Measurements from ENCODE around the gene ULK2. TPM values are rescaled to one million over a fixed set of nuclear protein-coding genes. Genes with fewer than 3 reads are reported as not detected.

Gene ULK2
- total RNA-seq, 1 experiment from 2014 or later, result 22.8 TPM

GRCh38 chr17:19760746-19761145, 107.0 kb downstream of the ULK2 start:
- TF ChIP-seq CTCF (IDR thresholded peaks at IDR 0.05) (no peak), SIN3A (IDR thresholded peaks at IDR 0.05; ENCODE audit: borderline replicate concordance, insufficient read depth, low read depth, low read length) (no peak), TCF7L2 (IDR thresholded peaks at IDR 0.05; ENCODE audit: low read depth, low read length) (no peak), POLR2AphosphoS5 (IDR thresholded peaks at IDR 0.05; ENCODE audit: low read depth, low read length) (no peak), REST (IDR thresholded peaks at IDR 0.05; ENCODE audit: insufficient read depth in 1 of 2, low read depth in 2 of 2, low read length in 1 of 2) (no peak)
- in situ Hi-C loops (cut with HindIII; ENCODE audit: low pct_unique_long_range_greater_than_20kb, low sequenced_read_pairs), result no loop called here
- no peaks in the 10 kb centered on the region for H3K4me1 ChIP-seq (ENCODE audit: control insufficient read depth, insufficient read depth, low read length)
- ChIA-PET POLR2A (no interaction called here), CTCF (interaction anchor here (0.5 to 0.8 kb wide), 2 partner anchors 106 to 170 kb away, joined by 3 to 4 read pairs; no protein-coding TSS in a partner anchor)
- H3K27me3 ChIP-seq (ENCODE audit: control insufficient read depth, insufficient read depth, low read length), result no peaks in the 10 kb centered on the region
- no peak overlapping the region for H3K4me3 ChIP-seq (ENCODE audit: low read depth in 2 of 2, low read length in 2 of 2)
- no peak overlapping the region for H3K27ac ChIP-seq (ENCODE audit: low read length)
- H3K36me3 ChIP-seq (ENCODE audit: control insufficient read depth, insufficient read depth, low read length), result no peaks in the 10 kb centered on the region
- H3K9me3 ChIP-seq (ENCODE audit: control insufficient read depth, insufficient read depth, low read depth, low read length), result no peaks in the 10 kb centered on the region
- no TSS peak for BruUV-seq (replicated peaks)
- ATAC-seq (no peak), DNase-seq (ENCODE audit: low read depth, low spot score) (no peak)
- intact Hi-C loops (cut with micrococcal nuclease; ENCODE audit: unreplicated experiment), result no loop called here

- ChIA-PET CTCF (interaction anchor here (0.5 to 0.8 kb wide), 2 partner anchors 107 to 169 kb away, joined by 3 to 4 read pairs; no protein-coding TSS in a partner anchor), POLR2A (no interaction called here)
- Histone ChIP-seq H3K27me3 (ENCODE audit: control insufficient read depth, insufficient read depth, low read length) (no peaks in the 10 kb centered on the region), H3K9me3 (ENCODE audit: control insufficient read depth, insufficient read depth, low read depth, low read length) (no peaks in the 10 kb centered on the region), H3K27ac (ENCODE audit: low read length) (no peak overlapping the region), H3K36me3 (ENCODE audit: control insufficient read depth, insufficient read depth, low read length) (no peaks in the 10 kb centered on the region), H3K4me1 (ENCODE audit: control insufficient read depth, insufficient read depth, low read length) (no peaks in the 10 kb centered on the region), H3K4me3 (ENCODE audit: low read depth in 2 of 2, low read length in 2 of 2) (no peak overlapping the region)
- in situ Hi-C loops (cut with HindIII; ENCODE audit: low pct_unique_long_range_greater_than_20kb, low sequenced_read_pairs), result no loop called here
- TF ChIP-seq REST (IDR thresholded peaks at IDR 0.05; ENCODE audit: insufficient read depth in 1 of 2, low read depth in 2 of 2, low read length in 1 of 2) (no peak), TCF7L2 (IDR thresholded peaks at IDR 0.05; ENCODE audit: low read depth, low read length) (no peak), POLR2AphosphoS5 (IDR thresholded peaks at IDR 0.05; ENCODE audit: low read depth, low read length) (no peak), SIN3A (IDR thresholded peaks at IDR 0.05; ENCODE audit: borderline replicate concordance, insufficient read depth, low read depth, low read length) (no peak), CTCF (IDR thresholded peaks at IDR 0.05) (no peak)
- intact Hi-C loops (cut with micrococcal nuclease; ENCODE audit: unreplicated experiment), result no loop called here
- BruUV-seq (replicated peaks), result no TSS peak
- DNase-seq (ENCODE audit: low read depth, low spot score), result no peak
- no peak for ATAC-seq
Measured at GRCh38 chr17:19759568-19760549, 107.9 kb downstream of the ULK2 start.

Measured in Panc1 (cell line).